Measurements from ENCODE around the gene ENDOV. TPM values are rescaled to one million over a fixed set of nuclear protein-coding genes. Genes with fewer than 3 reads are reported as not detected.

The ENDOV gene
- total and polyA plus RNA-seq, 2 donors (not counting 1 experiment from before 2014, with no cell fraction given), result 13.1 to 28.7 TPM

- TF ChIP-seq EZH2 (IDR thresholded peaks at IDR 0.05; ENCODE audit: low read length, missing control alignments) (no peak), CTCF (conservative IDR thresholded peaks at IDR 0.05 in 1 of 2, IDR thresholded peaks at IDR 0.05 in 1 of 2; ENCODE audit: low read depth in 1 of 2, low read length in 2 of 2) (peak in 1 of 2 donors; percentile 11)
- Histone ChIP-seq H3K9ac (ENCODE audit: insufficient read depth, low read length) (no peak overlapping the region), H3K4me2 (ENCODE audit: extremely low read depth, insufficient read depth, low read length) (peak overlapping the region; percentile 87), H3K4me3 (replicated peaks in 1 of 4; ENCODE audit: control extremely low read depth in 1 of 4, insufficient read depth in 1 of 4, low read depth in 3 of 4, low read length in 4 of 4) (peak overlapping the region in 3 of 4 experiments; percentile 46 to 59 (median 52)), H3K36me3 (ENCODE audit: control insufficient read depth, insufficient read depth, low read length) (peaks cover 7% of the 10 kb centered on the region), H3K79me2 (ENCODE audit: control insufficient read depth, insufficient read depth, low read length) (peaks cover 22% of the 10 kb centered on the region), H3K27me3 (ENCODE audit: control insufficient read depth, insufficient read depth, low read length) (peaks cover 21% of the 10 kb centered on the region), H3K27ac (ENCODE audit: insufficient read depth, low read length) (no peak overlapping the region), H3K4me1 (ENCODE audit: control insufficient read depth, extremely low read depth, insufficient read depth, low read length) (peaks cover 3% of the 10 kb centered on the region), H3K9me3 (ENCODE audit: control insufficient read depth, insufficient read depth, low read depth, low read length) (no peaks in the 10 kb centered on the region), H2AFZ (ENCODE audit: low read length) (no peak overlapping the region), H4K20me1 (ENCODE audit: control insufficient read depth, extremely low read depth, insufficient read depth, low read length) (no peaks in the 10 kb centered on the region)
- DNase-seq (ENCODE audit: low read depth in 2 of 2), result peak; percentile 33 to 44
These were observed 59.4 kb downstream of the ENDOV start for GRCh38 chr17:80474231-80474960.

GRCh38 chr17:80474961-80475909 is 60.3 kb downstream of the ENDOV start:
- Histone ChIP-seq H3K9ac (ENCODE audit: insufficient read depth, low read length) (peak overlapping the region; percentile 42), H3K27ac (ENCODE audit: insufficient read depth, low read length) (no peak overlapping the region), H3K9me3 (ENCODE audit: control insufficient read depth, insufficient read depth, low read depth, low read length) (no peaks in the 10 kb centered on the region), H4K20me1 (ENCODE audit: control insufficient read depth, extremely low read depth, insufficient read depth, low read length) (no peaks in the 10 kb centered on the region), H3K36me3 (ENCODE audit: control insufficient read depth, insufficient read depth, low read length) (peaks cover 5% of the 10 kb centered on the region), H3K4me2 (ENCODE audit: extremely low read depth, insufficient read depth, low read length) (peak overlapping the region; percentile 87), H3K4me1 (ENCODE audit: control insufficient read depth, extremely low read depth, insufficient read depth, low read length) (peaks cover 3% of the 10 kb centered on the region), H3K79me2 (ENCODE audit: control insufficient read depth, insufficient read depth, low read length) (peaks cover 22% of the 10 kb centered on the region), H2AFZ (ENCODE audit: low read length) (no peak overlapping the region), H3K4me3 (replicated peaks in 1 of 4; ENCODE audit: control extremely low read depth in 1 of 4, insufficient read depth in 1 of 4, low read depth in 3 of 4, low read length in 4 of 4) (peak overlapping the region in 3 of 4 experiments; percentile 46 to 59 (median 52)), H3K27me3 (ENCODE audit: control insufficient read depth, insufficient read depth, low read length) (peaks cover 21% of the 10 kb centered on the region)
- no peak for DNase-seq (ENCODE audit: low read depth in 2 of 2)
- TF ChIP-seq CTCF (conservative IDR thresholded peaks at IDR 0.05 in 1 of 2, IDR thresholded peaks at IDR 0.05 in 1 of 2; ENCODE audit: low read depth in 1 of 2, low read length in 2 of 2) (no peak), EZH2 (IDR thresholded peaks at IDR 0.05; ENCODE audit: low read length, missing control alignments) (peak; percentile 21)

Data from fibroblast of lung (primary cell).